NT2/D1 (cell line): ENCODE data around the gene TBXT.

Experiments
- SUZ12 ChIP-seq: IDR thresholded peaks from 2 replicates; pipeline ENCODE4 v1.6.1; 2011; ENCODE audit not compliant: insufficient read length, insufficient read depth; ENCODE audit errors: extremely low read depth
- YY1 ChIP-seq: IDR thresholded peaks from 2 replicates; pipeline ENCODE4 v1.6.1; 2011; ENCODE audit not compliant: insufficient read length, insufficient read depth
- ZNF274 ChIP-seq: IDR thresholded peaks from 2 replicates; pipeline ENCODE4 v1.6.1; 2011; ENCODE audit warnings: mild to moderate bottlenecking, low read depth, low read length

DNA sequence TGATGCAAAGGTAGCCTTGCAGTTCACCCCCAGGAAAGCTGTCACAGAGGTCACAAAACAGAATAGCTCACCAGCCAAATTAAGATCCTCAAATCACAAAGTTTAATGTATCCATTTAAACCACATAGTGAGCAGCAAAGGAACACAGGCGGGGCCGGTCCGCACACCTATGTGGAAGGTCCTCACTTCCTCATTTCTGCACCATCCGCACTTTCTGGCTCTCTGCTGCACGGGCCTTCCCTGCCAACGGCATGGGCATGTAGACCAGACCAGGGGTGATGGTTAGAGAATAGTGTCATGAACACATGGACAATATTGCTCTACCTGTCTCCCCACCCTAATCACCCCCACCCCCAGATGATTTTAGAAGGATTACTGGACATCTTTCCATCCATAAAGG, 12.1 kb upstream of the TBXT start:
- TF ChIP-seq YY1: no peak
- TF ChIP-seq ZNF274: no peak
- no peak for TF ChIP-seq SUZ12
